Prostate gland (tissue), 2 donors: ENCODE measurements around the gene IQGAP1. TPM values are rescaled to one million over a fixed set of nuclear protein-coding genes. Genes with fewer than 3 reads are reported as not detected.

Experiments
- DNase-seq: peaks from one replicate; pipeline ENCODE4 v3.0.0-alpha.2; 2019; ENCODE audit warnings: low spot score
- H3K27ac ChIP-seq, 2 donors: fragments of 200-600 bp; sonication (generic); 2 replicates each; pipeline ENCODE4 v1.5.1; 2017 to 2019
- H3K27me3 ChIP-seq: fragments of 200-600 bp; sonication (generic); replicated peaks from 2 replicates; pipeline ENCODE4 v1.5.1; 2019; ENCODE audit not compliant: insufficient read depth
- H3K36me3 ChIP-seq, 2 donors: fragments of 200-600 bp; sonication (generic); 1 replicate in 1 of 2; 2 replicates in 1 of 2; pipeline versions ENCODE4 v1.5.1 to v1.8.1; 2017 to 2019
- H3K4me1 ChIP-seq: fragments of 200-600 bp; sonication (generic); replicated peaks from 2 replicates; pipeline ENCODE4 v1.5.1; 2019
- H3K4me3 ChIP-seq, 2 donors: fragments of 200-600 bp; sonication (generic); 2 replicates each; pipeline ENCODE4 v1.5.1; 2017 to 2019
- H3K9me3 ChIP-seq: fragments of 200-600 bp; sonication (generic); 2 replicates; pipeline ENCODE4 v1.5.1; 2017
- POLR2A ChIP-seq: fragments of 450-650 bp; IDR thresholded peaks from one replicate; pipeline ENCODE4 v1.6.1; 2016; ENCODE audit warnings: antibody characterized with exemption, mild to moderate bottlenecking
- POLR2AphosphoS5 ChIP-seq: sonication (generic); formaldehyde crosslinking; IDR thresholded peaks from one replicate; pipeline ENCODE4 v1.6.1; 2017; ENCODE audit warnings: antibody characterized with exemption
- WGBS: methylation state at CpG from one replicate; pipeline ENCODE4 v1.1.5; 2018; 5-methylcytosine and 5-hydroxymethylcytosine counted together
- intact Hi-C: fragments of 100-400 bp; cut with DNase I; formaldehyde crosslinking; loops from one replicate; pipeline ENCODE4 v1.14.2; 2022
- total RNA-seq, 2 donors: library from RNA; depleted of rRNA; stranded (reverse); fragments of >200 nt; gene quantifications; one replicate each; pipeline ENCODE4 v1.1.0, GENCODE V29; 2016
- TF ChIP-seq, protein P1 (sequence below), 4 experiments: fragments of 200-600 bp in 2 of 4; fragments of 450-650 bp in 2 of 4; sonication (generic) in 2 of 4; IDR thresholded peaks; 1 replicate in 3 of 4; 2 replicates in 1 of 4; pipeline ENCODE4 v1.5.1; 2016 to 2019; ENCODE audit warnings: antibody characterized with exemption in 4 of 4, mild to moderate bottlenecking in 2 of 4, moderate library complexity in 2 of 4

The IQGAP1 gene, protein sequence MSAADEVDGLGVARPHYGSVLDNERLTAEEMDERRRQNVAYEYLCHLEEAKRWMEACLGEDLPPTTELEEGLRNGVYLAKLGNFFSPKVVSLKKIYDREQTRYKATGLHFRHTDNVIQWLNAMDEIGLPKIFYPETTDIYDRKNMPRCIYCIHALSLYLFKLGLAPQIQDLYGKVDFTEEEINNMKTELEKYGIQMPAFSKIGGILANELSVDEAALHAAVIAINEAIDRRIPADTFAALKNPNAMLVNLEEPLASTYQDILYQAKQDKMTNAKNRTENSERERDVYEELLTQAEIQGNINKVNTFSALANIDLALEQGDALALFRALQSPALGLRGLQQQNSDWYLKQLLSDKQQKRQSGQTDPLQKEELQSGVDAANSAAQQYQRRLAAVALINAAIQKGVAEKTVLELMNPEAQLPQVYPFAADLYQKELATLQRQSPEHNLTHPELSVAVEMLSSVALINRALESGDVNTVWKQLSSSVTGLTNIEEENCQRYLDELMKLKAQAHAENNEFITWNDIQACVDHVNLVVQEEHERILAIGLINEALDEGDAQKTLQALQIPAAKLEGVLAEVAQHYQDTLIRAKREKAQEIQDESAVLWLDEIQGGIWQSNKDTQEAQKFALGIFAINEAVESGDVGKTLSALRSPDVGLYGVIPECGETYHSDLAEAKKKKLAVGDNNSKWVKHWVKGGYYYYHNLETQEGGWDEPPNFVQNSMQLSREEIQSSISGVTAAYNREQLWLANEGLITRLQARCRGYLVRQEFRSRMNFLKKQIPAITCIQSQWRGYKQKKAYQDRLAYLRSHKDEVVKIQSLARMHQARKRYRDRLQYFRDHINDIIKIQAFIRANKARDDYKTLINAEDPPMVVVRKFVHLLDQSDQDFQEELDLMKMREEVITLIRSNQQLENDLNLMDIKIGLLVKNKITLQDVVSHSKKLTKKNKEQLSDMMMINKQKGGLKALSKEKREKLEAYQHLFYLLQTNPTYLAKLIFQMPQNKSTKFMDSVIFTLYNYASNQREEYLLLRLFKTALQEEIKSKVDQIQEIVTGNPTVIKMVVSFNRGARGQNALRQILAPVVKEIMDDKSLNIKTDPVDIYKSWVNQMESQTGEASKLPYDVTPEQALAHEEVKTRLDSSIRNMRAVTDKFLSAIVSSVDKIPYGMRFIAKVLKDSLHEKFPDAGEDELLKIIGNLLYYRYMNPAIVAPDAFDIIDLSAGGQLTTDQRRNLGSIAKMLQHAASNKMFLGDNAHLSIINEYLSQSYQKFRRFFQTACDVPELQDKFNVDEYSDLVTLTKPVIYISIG (N-terminal part only)
- total RNA-seq = 100 to 1,000 TPM; 131 to 155 TPM

DNA sequence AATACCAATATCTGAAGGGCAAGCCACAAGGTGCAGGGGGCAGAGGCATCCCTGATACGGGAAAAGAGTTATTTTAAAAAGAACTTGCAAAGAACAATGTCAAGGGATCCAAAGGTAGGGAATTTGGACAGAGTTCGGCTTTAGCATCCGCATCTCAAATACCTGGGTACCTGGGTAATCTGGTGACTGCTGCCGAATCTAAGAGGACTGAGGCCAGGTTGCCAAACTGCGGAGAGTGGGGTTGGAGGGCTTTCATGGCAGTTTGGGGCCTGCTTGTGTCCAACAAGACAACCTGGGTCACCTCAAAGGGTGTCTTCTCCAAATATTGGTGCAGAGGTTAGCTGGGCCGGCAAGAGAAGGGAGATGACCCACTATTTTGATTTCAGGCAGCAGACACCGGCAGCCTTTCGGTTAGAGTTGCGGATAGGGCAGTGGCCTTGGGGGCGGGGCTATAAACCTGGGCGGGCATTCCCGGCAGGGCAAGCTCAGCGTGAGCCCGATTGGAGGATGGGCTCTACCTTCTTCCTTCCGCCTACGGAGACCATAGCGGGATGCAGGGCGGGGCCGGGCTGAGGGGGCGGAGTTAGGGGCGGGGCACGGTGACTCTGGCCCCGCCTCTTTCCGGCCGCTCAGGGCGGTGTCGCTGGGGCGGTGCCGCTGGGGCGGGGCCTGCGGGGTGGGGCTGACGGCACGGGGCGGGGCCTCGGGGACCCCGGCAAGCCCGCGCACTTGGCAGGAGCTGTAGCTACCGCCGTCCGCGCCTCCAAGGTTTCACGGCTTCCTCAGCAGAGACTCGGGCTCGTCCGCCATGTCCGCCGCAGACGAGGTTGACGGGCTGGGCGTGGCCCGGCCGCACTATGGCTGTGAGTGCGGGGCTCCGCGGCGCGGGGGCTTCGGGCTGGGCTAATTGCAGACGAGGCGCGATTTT is at the start of gene IQGAP1:
TSS of gene IQGAP1 (plus strand) at position 709 of the 928 bp plus-strand sequence. CDS start at position 809, 100 bp downstream.
- TF ChIP-seq, protein P1, sequence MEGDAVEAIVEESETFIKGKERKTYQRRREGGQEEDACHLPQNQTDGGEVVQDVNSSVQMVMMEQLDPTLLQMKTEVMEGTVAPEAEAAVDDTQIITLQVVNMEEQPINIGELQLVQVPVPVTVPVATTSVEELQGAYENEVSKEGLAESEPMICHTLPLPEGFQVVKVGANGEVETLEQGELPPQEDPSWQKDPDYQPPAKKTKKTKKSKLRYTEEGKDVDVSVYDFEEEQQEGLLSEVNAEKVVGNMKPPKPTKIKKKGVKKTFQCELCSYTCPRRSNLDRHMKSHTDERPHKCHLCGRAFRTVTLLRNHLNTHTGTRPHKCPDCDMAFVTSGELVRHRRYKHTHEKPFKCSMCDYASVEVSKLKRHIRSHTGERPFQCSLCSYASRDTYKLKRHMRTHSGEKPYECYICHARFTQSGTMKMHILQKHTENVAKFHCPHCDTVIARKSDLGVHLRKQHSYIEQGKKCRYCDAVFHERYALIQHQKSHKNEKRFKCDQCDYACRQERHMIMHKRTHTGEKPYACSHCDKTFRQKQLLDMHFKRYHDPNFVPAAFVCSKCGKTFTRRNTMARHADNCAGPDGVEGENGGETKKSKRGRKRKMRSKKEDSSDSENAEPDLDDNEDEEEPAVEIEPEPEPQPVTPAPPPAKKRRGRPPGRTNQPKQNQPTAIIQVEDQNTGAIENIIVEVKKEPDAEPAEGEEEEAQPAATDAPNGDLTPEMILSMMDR (IDR thresholded peaks at IDR 0.05) = no peak
- TF ChIP-seq POLR2AphosphoS5 (peak; percentile 91), POLR2A (peak; percentile 85)
- intact Hi-C loops = no loop called here
- no peaks in the 10 kb centered on the region for H3K4me1 ChIP-seq
- H3K36me3 ChIP-seq = no peaks in the 10 kb centered on the region
- H3K4me3 ChIP-seq = peak within 1 kb of the TSS; percentile 73 to 99
- H3K27me3 ChIP-seq = no peaks in the 10 kb centered on the region
- DNase-seq = peak; percentile 97
- H3K27ac ChIP-seq = peak within 1 kb of the TSS; percentile 90 to 97
- 6% methylated on average over 42 of the region's 62 CpGs for WGBS
- no peaks in the 10 kb centered on the region for H3K9me3 ChIP-seq

DNA sequence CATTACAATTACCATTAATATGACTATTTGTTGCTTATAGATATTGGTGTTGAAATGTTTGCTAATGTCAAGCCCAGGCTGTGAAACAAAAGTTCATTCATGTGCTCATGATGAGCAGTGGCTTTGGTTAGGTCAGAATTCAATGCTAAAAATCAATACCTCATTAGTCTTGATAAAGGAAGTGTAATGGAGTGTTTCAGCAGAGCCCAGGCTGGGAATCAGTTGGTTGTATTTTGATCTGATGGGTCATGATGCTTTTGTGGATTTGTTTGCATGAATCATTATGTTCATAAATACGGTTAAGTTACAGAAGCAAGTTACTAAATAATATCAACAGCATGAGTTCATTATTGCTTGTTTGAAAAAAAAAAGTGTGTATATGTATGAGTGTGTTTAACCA is 49.5 kb upstream of the IQGAP1 start:
- TF ChIP-seq POLR2AphosphoS5 (no peak), POLR2A (no peak)
- TF ChIP-seq, protein P1 (IDR thresholded peaks at IDR 0.05) = no peak
- Histone ChIP-seq H3K36me3 (no peaks in the 10 kb centered on the region), H3K4me3 (no peak overlapping the region), H3K27ac (no peak overlapping the region), H3K4me1 (no peaks in the 10 kb centered on the region), H3K9me3 (no peaks in the 10 kb centered on the region), H3K27me3 (no peaks in the 10 kb centered on the region)
- 91% methylated on average over 1 of the region's 1 CpG for WGBS
- no peak for DNase-seq
- intact Hi-C loops = no loop called here

DNA sequence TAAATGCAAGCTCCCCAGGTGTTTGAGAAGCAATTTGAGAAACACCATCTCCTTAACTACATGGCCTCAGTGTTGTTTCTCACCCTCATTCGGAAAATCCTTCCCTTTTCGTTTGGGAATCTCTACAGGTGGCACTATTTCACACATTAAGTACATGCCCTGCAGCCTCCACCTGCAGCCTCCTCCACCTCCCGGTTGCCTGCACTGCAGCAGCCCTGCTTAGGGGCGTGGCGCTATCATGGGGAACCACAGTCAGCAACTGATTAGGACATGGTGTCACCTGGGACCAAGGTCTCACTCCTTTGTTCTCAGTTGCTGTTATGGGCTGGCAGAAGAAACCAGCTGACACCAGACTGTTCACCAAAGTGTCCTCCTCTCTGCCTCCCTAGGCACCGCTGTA is 47.7 kb upstream of the IQGAP1 start:
- 74% methylated on average over 6 of the region's 6 CpGs for WGBS
- Histone ChIP-seq H3K36me3 (no peaks in the 10 kb centered on the region), H3K27ac (no peak overlapping the region), H3K4me3 (no peak overlapping the region), H3K4me1 (no peaks in the 10 kb centered on the region), H3K9me3 (no peaks in the 10 kb centered on the region), H3K27me3 (no peaks in the 10 kb centered on the region)
- TF ChIP-seq POLR2AphosphoS5 (no peak), POLR2A (no peak)
- TF ChIP-seq, protein P1 (IDR thresholded peaks at IDR 0.05) = no peak
- intact Hi-C loops = no loop called here
- DNase-seq = no peak

DNA sequence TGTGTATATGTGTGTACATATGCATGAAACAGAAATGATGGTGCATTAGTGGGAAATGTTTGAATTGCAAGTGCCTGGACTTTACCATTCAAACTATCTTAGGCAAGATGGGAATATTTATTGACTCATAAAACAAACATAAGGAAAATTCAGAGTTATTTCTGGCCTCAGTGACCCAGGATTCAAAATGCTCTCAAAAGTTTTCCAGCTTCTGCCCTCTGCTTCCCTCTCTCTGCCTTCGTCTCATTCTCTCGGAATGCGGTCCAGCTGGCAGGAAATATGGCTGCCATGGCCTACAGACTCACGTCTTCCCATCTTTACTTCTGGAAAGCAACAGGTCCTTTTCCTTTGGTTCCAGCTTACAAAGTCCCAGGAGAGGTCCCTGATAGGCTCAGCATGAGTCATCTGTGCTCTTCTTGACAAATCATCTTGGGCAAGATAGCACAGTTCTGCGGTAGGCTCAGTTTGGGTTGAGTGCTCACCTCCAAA is 44.7 kb upstream of the IQGAP1 start:
- no peak overlapping the region for H3K27ac ChIP-seq

More for the DNA sequence above, 44.7 kb upstream of the IQGAP1 start:
- DNase-seq = no peak
- TF ChIP-seq, protein P1 (IDR thresholded peaks at IDR 0.05) = no peak
- TF ChIP-seq POLR2AphosphoS5 = no peak
- TF ChIP-seq POLR2A = no peak
- intact Hi-C loops = no loop called here
- H3K4me3 ChIP-seq = no peak overlapping the region
- H3K27me3 ChIP-seq = no peaks in the 10 kb centered on the region
- no peaks in the 10 kb centered on the region for H3K4me1 ChIP-seq
- H3K36me3 ChIP-seq = no peaks in the 10 kb centered on the region
- WGBS = 87% methylated on average over 5 of the region's 5 CpGs
- H3K9me3 ChIP-seq = no peaks in the 10 kb centered on the region
